ENCODE data around the gene CRYBG3.

DNA sequence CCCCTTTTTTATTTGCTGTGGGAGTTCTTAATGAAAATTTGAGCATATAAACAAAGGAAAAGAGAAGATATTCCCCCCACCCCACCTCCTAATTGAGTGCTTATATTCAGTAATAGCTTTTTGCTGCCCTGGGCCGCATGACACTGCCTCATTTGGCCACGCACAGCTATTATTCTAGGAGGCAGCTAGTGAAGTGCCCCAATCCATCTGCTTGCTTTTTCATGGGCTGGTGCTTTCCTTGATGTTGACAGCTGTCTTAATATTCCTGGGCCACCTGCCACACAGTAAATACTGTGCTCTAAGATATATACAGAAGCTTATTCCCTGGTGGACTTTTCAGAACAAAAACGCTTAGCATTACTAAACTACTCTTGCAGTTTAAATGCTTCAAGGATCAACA, 3.8 kb upstream of the CRYBG3 start:
- TF ChIP-seq EZH2 (IDR thresholded peaks at IDR 0.05; ENCODE audit: insufficient read depth, poor library complexity, severe bottlenecking), result no peak
- no peak for TF ChIP-seq EZH2phosphoT487 (IDR thresholded peaks at IDR 0.05; ENCODE audit: insufficient read depth, low read depth)
